GM21367 (cell line): Measurements from ENCODE around the gene YWHAB.
"Not testable (repeated sequence)": the region's sequence is repeated elsewhere in the genome, so short reads cannot be mapped to it uniquely, and the experiment has no call there.

ENCODE experiments used
- ATAC-seq: cut with Tn5 transposase; IDR thresholded peaks from one replicate; pipeline ENCODE4 v1.9.1; 2021; ENCODE audit not compliant: unreplicated experiment

YWHAB gene

DNA sequence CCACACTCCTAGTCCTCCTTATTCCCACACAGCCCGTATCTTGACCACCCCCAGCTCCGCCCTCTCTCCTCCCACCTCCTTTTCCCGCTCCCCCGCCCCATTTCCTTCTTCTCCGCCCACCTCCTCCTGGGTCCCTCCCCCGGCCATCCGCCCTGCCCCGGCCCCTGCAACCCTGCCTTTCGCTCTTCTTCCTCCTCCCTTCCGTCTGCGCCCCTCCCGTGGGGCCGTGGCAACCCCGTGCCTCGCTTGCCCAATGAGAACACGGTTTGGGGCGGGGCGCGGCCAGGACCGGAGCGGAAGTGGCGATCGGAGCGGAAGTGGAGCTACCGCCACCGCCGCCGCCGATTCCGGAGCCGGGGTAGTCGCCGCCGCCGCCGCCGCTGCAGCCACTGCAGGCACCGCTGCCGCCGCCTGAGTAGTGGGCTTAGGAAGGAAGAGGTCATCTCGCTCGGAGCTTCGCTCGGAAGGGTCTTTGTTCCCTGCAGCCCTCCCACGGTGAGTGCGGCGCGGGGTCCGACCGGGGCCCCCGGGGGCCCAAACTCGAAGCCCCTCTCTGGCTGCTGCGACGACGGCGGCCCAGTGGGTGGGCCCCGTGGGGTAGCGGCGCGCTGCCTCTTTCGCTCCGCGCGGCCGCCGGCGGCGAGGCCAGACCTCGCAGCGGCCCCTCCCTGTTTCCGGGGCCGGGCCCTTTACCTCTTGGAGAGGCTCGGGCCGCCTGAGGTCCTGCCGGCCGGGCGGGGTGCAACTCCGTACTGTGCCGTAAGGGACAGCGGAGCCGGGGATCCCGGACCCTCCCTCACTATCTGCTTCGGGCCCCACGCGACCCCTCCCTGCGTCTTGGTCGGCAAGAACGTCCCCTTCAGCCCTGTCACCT, at the start of gene YWHAB:
Gene YWHAB (plus strand): TSS at position 314 of the 874 bp plus-strand sequence. CDS start 15,829 bp downstream, outside the sequence.
- peak; percentile 74 for ATAC-seq

DNA sequence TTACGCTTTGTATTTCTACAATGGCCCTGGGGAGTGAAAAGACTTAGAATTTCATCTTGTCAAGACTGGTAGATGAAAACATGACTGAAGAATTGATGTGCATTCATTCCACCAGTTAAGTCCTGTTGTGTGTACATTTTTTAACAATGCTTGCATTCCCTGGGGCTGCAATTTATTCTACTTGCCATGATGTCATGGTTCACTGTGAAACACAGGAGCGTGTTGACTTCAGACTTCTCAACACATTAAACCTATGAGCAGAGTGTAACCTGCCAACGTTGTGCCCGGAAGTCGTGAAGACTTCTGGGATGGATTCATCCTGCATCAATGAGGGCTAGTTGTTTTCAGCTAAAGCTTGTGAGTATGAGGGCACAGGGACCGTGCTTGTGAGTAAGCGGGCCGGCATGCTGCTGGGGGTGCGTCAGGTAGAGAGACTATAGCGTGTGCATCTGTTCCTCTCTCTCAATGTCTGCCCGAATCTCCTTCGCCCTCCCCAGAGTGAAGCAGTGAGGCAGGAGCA, 48.8 kb upstream of the YWHAB start:
- no peak for ATAC-seq

DNA sequence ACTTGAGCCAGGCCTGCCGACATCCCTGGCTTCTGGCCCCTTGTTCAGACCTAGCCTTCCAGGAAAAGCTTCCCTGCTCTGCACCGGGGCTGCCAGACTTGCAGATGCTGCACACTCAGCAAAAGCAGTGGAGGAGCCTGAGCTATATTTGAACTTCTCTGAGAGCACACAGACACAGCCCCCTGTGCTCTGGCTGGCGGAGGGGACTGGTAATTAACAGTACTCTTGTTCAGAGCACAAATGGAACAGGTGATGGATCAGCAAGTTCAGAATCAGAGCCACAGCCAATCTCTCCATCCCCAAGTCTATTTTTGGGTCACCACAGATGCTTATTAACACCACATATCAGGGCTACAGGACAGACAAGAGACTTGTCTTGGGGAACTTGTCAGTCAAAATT, 47.6 kb upstream of the YWHAB start:
- no peak for ATAC-seq

GRCh38 chr20:44838521-44838920, 47.0 kb upstream of the YWHAB start:
- ATAC-seq = no peak

DNA sequence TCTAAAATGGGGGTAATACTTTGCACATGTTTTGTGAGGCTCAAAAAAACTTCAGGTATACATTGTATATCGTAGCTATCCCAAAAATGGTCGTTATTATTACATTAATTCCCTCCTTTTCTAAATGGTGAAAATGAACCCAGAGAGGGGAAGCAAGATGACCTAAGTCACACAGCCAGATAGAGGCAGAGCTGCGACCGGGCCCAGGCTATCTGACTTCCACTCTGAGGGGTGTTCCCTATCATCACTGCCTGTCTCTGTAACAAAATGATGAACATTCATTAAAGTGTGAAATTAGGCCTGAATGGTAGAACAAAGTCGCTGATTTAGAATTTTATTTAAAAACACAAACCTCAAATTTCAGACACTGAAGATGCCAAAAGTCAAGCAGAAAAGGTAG, 46.0 kb upstream of the YWHAB start:
- no peak for ATAC-seq

- ATAC-seq = no peak
These were observed 44.7 kb upstream of the YWHAB start for GRCh38 chr20:44840826-44841225.

GRCh38 chr20:44841955-44842354, 43.5 kb upstream of the YWHAB start:
- ATAC-seq = no peak

- ATAC-seq = no peak
These were observed 41.6 kb upstream of the YWHAB start for GRCh38 chr20:44843876-44844275.

GRCh38 chr20:44848254-44849015, 37.1 kb upstream of the YWHAB start:
- no peak for ATAC-seq

GRCh38 chr20:44849703-44850102, 35.8 kb upstream of the YWHAB start:
- no peak for ATAC-seq

- no peak for ATAC-seq
These were observed 35.2 kb upstream of the YWHAB start for GRCh38 chr20:44850272-44850671.

GRCh38 chr20:44850837-44851236, 34.7 kb upstream of the YWHAB start:
- no peak for ATAC-seq

DNA sequence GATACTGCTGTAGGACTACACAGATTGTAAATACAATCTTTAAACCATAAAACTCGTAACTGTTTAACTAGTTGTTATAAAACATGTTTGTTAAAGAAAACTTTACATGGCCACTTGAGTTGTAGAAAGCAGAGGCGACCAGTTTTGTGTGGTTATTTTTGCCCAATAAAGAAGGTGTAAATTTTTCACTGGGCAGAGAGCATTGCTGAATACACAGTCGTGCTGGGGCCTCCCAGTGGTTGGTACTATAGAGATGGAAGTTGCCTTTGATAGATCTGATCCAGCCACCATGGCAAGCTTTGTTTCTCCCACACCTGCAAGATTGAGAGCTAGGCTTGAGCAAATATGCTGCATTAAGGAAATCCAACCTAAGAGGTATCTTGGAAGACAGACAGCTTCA, 34.0 kb upstream of the YWHAB start:
- no peak for ATAC-seq

DNA sequence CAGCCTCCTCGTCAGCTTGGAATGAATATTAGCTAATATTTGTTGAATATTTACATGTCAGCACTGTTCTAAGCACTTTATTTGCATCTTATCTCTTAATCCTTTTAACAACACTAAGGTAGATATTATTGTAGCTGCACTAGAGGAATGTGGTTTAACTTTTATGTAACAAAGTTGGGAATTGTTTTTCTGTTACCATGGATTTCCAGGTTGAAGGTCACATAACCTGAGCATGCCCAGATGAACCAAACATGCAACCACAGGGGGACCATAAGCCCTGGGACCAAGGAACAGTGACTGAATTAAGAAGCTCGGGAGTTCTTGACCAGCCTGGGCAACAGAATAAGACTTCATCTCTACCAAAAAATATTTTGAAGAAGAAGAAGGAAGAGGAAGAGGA, 29.1 kb upstream of the YWHAB start:
- ATAC-seq = no peak

DNA sequence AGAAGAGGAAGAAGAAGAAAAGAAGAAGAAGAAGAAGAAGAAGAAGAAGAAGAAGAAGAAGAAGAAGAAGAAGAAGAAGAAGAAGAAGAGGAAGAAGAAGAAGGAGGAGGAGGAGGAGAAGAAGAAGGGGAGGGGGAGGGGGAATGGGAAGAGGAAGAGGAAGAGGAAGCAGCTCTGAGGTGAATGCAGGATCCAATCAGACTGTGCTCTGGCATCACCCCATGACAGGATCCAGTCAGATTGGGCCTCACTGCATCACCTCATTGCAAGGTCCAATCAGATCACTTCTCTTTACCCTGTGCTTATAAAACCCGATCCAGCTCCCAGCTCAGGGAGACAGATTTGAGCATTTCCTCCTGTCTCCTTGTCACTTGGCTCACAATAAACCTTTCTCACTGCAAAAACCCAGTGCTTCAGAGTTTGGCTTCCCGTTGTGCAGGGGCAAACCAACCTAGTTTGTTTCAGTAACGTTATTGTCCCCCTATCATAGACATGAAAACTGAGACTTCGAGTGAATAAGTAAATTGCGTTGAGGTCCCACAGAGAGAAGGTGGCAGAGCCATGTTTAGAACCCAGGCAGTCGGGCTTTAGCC, 28.6 kb upstream of the YWHAB start:
- ATAC-seq = no peak

- no peak for ATAC-seq
These were observed 26.7 kb upstream of the YWHAB start for GRCh38 chr20:44858606-44859360.

GRCh38 chr20:44861531-44862006, 23.9 kb upstream of the YWHAB start:
- no peak for ATAC-seq

DNA sequence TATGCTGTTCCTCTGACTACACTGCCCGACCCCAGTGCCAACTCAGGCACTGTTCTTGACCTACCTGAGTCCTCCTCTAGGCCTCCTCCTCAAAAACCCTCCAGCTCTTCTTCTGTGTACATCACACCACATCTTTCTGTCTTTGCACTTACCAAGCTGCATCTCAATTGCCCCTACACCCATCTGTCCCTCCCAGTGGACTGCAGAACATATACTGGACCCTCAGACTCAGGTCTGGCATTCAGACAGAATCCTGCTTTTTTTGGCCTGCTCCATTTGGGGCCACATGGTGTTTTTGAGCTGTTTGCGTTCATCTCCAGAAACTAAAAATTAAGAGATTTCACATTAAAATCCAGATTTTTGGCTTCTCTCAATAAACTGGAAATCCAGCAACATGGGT, 23.2 kb upstream of the YWHAB start:
- ATAC-seq = no peak

- ATAC-seq = not testable (repeated sequence)
These were observed 22.0 kb upstream of the YWHAB start for GRCh38 chr20:44863365-44864084.

DNA sequence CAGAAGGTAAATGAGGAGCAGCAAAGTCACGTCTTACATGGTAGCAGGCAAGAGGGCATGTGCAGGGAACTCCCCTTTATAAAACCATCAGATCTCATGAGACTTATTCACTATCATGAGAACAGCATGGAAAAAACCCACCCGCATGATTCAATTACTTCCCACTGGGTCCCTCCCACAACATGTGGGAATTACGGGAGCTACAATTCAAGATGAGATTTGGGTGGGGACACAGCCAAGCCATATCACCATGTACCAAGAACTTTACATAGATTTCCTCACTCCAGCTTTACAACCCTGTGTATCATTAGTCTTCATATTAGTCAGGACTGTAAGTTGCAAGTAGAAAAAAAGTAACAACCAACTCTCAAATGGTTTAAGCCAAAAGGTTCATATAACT, 21.0 kb upstream of the YWHAB start:
- ATAC-seq = not testable (repeated sequence)
